GM12878 (cell line): ENCODE measurements around the gene LRCH4. TPM values are rescaled to one million over a fixed set of nuclear protein-coding genes. Genes with fewer than 3 reads are reported as not detected.

Source experiments
- RAD21 ChIP-seq: IDR thresholded peaks from 2 replicates; pipeline ENCODE4 v1.6.1; 2011; ENCODE audit warnings: mild to moderate bottlenecking, low read depth, low read length, moderate library complexity; ENCODE audit not compliant: insufficient read depth
- SMARCA5 ChIP-seq: fragments of 450-650 bp; IDR thresholded peaks from 2 replicates; pipeline ENCODE4 v1.6.1; 2017; ENCODE audit warnings: mild to moderate bottlenecking
- ZNF217 ChIP-seq: fragments of 450-650 bp; IDR thresholded peaks from 2 replicates; pipeline ENCODE4 v1.6.1; 2017; ENCODE audit warnings: antibody characterized with exemption, mild to moderate bottlenecking
- polyA plus RNA-seq, 11 experiments: library from polyadenylated mRNA; depleted of rRNA in 4 of 11; unstranded in 6 of 11; stranded (reverse) in 5 of 11; fragments of >200 nt; fragmentation: Nextera tagmentation in 4 of 11; fragmentation: Illumina TruSeq in 1 of 11; extraction: Ambion mirVana in 4 of 11; extraction: Trizol in 1 of 11; gene quantifications; 1 replicate in 1 of 11; 2 replicates in 10 of 11; pipeline versions ENCODE4 v1.2.1 to v1.2.3, GENCODE V29; 2011 to 2016; ENCODE audit warnings: inconsistent platforms in 2 of 11, missing spikeins in 2 of 11, low read depth in 1 of 11
- total RNA-seq, 4 experiments: library from RNA; depleted of rRNA in 3 of 4; stranded (reverse); fragments of >200 nt in 3 of 4; fragmentation: Illumina TruSeq in 1 of 4; extraction: Trizol in 1 of 4; gene quantifications; 2 replicates each; pipeline versions ENCODE4 v1.2.1 to v1.2.3, GENCODE V29; 2013 to 2021
- TF ChIP-seq, protein P1 (sequence below): fragments of 450-650 bp; formaldehyde crosslinking; IDR thresholded peaks from 2 replicates; pipeline ENCODE4 v1.5.0; 2022; ENCODE audit warnings: mild to moderate bottlenecking, missing genetic modification characterization
- TF ChIP-seq, protein P2 (sequence below), 3 experiments: IDR thresholded peaks in 2 of 3; conservative IDR thresholded peaks in 1 of 3; 2 replicates each; pipeline ENCODE4 v1.5.1; 2011; ENCODE audit warnings: low read depth in 3 of 3, low read length in 3 of 3, mild to moderate bottlenecking in 3 of 3, control low read depth in 2 of 3, moderate library complexity in 2 of 3, inconsistent platforms in 1 of 3, mixed read lengths in 1 of 3; ENCODE audit not compliant: control insufficient read depth in 2 of 3, insufficient read depth in 1 of 3; ENCODE audit errors: extremely low read depth in 1 of 3

Gene LRCH4
- total and polyA plus RNA-seq, 10 of the 15 experiments (the other 5 are each of a cell fraction or from before 2014, with no cell fraction given), result 0.58 to 96.7 (median 28.4) TPM

DNA sequence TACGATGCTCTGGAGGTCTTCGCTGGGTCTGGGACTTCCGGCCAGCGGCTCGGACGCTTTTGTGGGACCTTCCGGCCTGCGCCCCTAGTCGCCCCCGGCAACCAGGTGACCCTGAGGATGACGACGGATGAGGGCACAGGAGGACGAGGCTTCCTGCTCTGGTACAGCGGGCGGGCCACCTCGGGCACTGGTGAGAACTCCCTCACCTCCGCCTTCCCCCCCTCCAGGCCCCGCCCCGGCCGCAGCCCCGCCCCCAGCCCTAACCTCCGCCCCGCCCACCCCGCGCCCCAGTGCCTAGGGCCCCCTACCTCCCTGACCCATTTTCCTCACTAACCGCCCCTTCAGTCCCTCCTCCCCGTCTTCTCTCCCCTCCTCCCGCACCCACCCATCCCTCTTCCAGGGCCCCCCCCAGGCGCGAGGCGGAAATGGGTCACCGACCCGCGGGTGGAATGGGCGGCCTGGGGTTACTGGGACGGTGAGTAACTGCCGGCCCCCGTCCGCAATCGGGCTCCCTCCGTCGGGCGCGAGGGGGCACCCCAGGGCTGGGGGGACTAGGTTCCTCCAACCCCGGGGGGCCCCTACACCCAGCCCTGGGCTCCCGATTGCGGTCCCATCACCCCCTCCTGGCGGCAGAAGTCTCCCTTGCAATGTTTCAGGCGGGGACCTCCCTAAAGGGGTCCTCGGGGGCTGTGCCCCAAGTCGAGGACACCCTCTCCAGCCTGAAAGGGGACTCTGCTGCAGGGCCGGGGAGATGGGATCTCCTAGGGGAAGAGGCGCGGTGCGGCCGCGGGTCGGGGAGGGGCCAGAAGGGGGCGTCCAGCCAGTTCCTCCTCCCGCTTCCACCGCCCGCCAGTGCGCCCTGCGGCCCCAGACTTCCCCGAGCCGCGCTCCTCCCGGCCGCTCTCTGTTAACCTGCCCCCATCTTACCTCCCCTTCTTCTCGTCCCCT is 18.4 kb upstream of the LRCH4 start (continued):
- TF ChIP-seq, protein P1, sequence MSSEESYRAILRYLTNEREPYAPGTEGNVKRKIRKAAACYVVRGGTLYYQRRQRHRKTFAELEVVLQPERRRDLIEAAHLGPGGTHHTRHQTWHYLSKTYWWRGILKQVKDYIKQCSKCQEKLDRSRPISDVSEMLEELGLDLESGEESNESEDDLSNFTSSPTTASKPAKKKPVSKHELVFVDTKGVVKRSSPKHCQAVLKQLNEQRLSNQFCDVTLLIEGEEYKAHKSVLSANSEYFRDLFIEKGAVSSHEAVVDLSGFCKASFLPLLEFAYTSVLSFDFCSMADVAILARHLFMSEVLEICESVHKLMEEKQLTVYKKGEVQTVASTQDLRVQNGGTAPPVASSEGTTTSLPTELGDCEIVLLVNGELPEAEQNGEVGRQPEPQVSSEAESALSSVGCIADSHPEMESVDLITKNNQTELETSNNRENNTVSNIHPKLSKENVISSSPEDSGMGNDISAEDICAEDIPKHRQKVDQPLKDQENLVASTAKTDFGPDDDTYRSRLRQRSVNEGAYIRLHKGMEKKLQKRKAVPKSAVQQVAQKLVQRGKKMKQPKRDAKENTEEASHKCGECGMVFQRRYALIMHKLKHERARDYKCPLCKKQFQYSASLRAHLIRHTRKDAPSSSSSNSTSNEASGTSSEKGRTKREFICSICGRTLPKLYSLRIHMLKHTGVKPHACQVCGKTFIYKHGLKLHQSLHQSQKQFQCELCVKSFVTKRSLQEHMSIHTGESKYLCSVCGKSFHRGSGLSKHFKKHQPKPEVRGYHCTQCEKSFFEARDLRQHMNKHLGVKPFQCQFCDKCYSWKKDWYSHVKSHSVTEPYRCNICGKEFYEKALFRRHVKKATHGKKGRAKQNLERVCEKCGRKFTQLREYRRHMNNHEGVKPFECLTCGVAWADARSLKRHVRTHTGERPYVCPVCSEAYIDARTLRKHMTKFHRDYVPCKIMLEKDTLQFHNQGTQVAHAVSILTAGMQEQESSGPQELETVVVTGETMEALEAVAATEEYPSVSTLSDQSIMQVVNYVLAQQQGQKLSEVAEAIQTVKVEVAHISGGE, result no peak
- TF ChIP-seq SMARCA5, result 0 out of 2 replicates have a peak, but pooled peaks have one; percentile 42
- peak; percentile 33; the same call in 1 of the 2 replicates for TF ChIP-seq RAD21
- TF ChIP-seq, protein P2, sequence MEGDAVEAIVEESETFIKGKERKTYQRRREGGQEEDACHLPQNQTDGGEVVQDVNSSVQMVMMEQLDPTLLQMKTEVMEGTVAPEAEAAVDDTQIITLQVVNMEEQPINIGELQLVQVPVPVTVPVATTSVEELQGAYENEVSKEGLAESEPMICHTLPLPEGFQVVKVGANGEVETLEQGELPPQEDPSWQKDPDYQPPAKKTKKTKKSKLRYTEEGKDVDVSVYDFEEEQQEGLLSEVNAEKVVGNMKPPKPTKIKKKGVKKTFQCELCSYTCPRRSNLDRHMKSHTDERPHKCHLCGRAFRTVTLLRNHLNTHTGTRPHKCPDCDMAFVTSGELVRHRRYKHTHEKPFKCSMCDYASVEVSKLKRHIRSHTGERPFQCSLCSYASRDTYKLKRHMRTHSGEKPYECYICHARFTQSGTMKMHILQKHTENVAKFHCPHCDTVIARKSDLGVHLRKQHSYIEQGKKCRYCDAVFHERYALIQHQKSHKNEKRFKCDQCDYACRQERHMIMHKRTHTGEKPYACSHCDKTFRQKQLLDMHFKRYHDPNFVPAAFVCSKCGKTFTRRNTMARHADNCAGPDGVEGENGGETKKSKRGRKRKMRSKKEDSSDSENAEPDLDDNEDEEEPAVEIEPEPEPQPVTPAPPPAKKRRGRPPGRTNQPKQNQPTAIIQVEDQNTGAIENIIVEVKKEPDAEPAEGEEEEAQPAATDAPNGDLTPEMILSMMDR (IDR thresholded peaks at IDR 0.05 in 2 of 3, conservative IDR thresholded peaks at IDR 0.05 in 1 of 3; ENCODE audit: control insufficient read depth in 2 of 3, extremely low read depth in 1 of 3, insufficient read depth in 1 of 3, low read depth in 3 of 3, low read length in 3 of 3), result peak; percentile 33 to 45 (median 38)
- no peak for TF ChIP-seq ZNF217
